GM18526 (cell line): ENCODE measurements around the gene KRTAP9-1.
"Not testable (repeated sequence)": the region's sequence is repeated elsewhere in the genome, so short reads cannot be mapped to it uniquely, and the experiment has no call there.

Experiments
- POLR2A ChIP-seq: IDR thresholded peaks from 3 replicates; pipeline ENCODE4 v1.6.1; 2011; ENCODE audit not compliant: insufficient read length; ENCODE audit errors: extremely low read depth

The KRTAP9-1 gene

GRCh38 chr17:41226598-41227095, 37.0 kb downstream of the KRTAP9-1 start, which contains the start of gene KRTAP9-2:
TSS of gene KRTAP9-2 (plus strand) at chr17:41226648. CDS start at chr17:41226655, 7 bp downstream.
- not testable (repeated sequence) for TF ChIP-seq POLR2A

GRCh38 chr17:41230094-41230493, 40.4 kb downstream of the KRTAP9-1 start:
- TF ChIP-seq POLR2A = no peak

DNA sequence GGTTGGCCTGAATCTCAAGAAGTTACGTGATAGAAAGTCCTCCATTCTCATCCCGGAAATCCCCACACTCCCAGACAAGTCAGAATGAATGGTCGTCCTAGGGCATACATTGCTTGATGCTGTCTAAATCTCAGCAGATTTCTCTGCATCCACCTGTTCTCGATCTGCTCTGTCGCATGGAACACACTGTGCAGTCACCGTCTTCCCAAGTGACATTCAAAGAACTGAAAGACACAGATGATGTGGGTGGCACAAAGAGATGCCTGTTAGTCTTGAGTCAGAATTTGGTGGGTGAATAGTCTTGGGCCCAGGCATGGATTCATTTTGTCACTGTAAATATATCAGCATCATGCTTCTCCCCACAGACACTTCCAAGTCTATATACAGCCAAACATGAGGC, 42.0 kb downstream of the KRTAP9-1 start:
- no peak for TF ChIP-seq POLR2A

- not testable (repeated sequence) for TF ChIP-seq POLR2A
Measured at GRCh38 chr17:41232399-41233105, 42.9 kb downstream of the KRTAP9-1 start, which contains the start of gene KRTAP9-3. TSS of gene KRTAP9-3 (plus strand) at chr17:41232449. CDS start at chr17:41232502, 53 bp downstream.

- TF ChIP-seq POLR2A = not testable (repeated sequence)
Measured at GRCh38 chr17:41237949-41238437, 48.3 kb downstream of the KRTAP9-1 start, which contains the start of gene KRTAP9-8. TSS of gene KRTAP9-8 (plus strand) at chr17:41237999. CDS start at chr17:41238052, 53 bp downstream.
